Brain microvascular endothelial cell (primary cell): ENCODE results near the gene RIPK3.

ENCODE experiments used
- DNase-seq: peaks from one replicate; pipeline ENCODE4 v3.0.0-alpha.2; 2020
- H3K27ac ChIP-seq: fragments of 250-450 bp; sonication (Bioruptor Pico); 2 replicates; pipeline ENCODE4 v1.5.1; 2020; ENCODE audit warnings: mild to moderate bottlenecking, moderate library complexity
- H3K27me3 ChIP-seq: fragments of 250-450 bp; sonication (Bioruptor Pico); replicated peaks from 2 replicates; pipeline ENCODE4 v1.5.1; 2020; ENCODE audit warnings: mild to moderate bottlenecking
- H3K36me3 ChIP-seq: fragments of 250-450 bp; sonication (Bioruptor Pico); replicated peaks from 2 replicates; pipeline ENCODE4 v1.5.1; 2020; ENCODE audit warnings: mild to moderate bottlenecking
- H3K4me3 ChIP-seq: 2 replicates; pipeline ENCODE4 v1.5.1; 2011; ENCODE audit warnings: low read depth, mild to moderate bottlenecking, control low read depth, low read length, moderate library complexity
- in situ Hi-C: cut with HindIII; loops from 2 replicates; pipeline ENCODE4 v1.10.0; 2017; ENCODE audit warnings: low sequenced_read_pairs, low pct_ligation_motif_present
- TF ChIP-seq, protein P1 (sequence below): IDR thresholded peaks from 2 replicates; pipeline ENCODE4 v1.5.1; 2011; ENCODE audit warnings: low read depth, mild to moderate bottlenecking, moderate library complexity, low read length, control low read depth, inconsistent platforms; ENCODE audit errors: missing control alignments

RIPK3 gene

DNA sequence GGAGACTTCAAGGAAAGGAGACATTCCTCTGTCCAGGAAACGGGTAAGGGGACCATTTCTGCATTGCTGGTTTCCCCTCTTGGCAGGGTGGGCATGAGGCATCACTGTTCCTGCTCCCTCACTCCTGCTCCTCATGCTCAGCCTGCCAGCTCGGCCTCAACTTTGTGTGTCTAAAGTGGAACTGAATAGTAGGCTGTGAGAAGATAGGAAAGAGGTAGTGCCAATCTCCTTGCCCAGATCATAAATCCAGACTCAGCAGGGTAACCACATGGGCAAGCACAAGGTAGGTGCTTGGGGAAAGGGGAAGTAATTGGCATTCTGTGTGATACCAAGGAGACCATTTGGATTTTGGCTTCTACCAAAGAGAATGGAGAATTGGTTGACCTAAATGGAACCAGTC lies 25.9 kb downstream of the RIPK3 start:
- no peak overlapping the region for H3K4me3 ChIP-seq
- in situ Hi-C loops: no loop called here
- DNase-seq: no peak
- no peaks in the 10 kb centered on the region for H3K36me3 ChIP-seq
- H3K27ac ChIP-seq: no peak overlapping the region
- no peaks in the 10 kb centered on the region for H3K27me3 ChIP-seq
- TF ChIP-seq, protein P1, sequence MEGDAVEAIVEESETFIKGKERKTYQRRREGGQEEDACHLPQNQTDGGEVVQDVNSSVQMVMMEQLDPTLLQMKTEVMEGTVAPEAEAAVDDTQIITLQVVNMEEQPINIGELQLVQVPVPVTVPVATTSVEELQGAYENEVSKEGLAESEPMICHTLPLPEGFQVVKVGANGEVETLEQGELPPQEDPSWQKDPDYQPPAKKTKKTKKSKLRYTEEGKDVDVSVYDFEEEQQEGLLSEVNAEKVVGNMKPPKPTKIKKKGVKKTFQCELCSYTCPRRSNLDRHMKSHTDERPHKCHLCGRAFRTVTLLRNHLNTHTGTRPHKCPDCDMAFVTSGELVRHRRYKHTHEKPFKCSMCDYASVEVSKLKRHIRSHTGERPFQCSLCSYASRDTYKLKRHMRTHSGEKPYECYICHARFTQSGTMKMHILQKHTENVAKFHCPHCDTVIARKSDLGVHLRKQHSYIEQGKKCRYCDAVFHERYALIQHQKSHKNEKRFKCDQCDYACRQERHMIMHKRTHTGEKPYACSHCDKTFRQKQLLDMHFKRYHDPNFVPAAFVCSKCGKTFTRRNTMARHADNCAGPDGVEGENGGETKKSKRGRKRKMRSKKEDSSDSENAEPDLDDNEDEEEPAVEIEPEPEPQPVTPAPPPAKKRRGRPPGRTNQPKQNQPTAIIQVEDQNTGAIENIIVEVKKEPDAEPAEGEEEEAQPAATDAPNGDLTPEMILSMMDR: no peak

DNA sequence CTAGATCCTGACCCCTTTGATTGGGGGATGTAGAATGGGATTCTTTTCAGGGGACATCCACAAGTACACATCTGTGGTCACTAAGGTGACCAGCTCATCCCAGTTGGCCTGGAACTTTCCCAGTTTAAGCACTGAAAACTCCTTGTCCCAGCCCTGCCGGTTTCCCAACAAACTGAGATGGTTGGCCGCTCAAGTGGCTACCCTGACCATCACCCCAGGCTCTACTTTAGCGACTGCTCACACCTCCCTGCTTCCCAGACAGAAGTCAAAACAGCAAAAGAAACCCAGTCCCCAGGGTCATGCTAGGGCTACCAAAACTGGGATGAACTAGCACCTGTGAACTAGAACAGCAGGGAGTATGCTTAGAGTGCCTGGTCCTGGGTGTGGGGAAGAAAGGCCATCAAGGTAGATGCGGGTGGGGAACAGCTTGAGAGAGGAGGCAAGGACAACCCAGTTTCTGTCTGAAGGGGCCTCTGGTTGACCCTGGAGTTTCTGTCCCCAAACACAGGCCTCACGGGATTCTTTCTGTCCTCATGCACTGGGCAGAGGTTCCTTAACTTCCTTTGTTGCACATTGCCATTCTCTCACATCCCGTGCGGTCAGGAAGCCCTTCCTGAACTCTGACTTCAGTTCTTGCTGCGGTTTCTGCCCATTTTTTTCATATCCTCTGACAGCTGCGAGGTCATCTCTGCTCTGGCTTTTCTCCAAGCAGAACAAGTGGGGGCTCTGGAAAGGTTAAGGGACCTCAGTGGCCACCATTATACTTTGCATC lies 26.9 kb downstream of the RIPK3 start:
- no peaks in the 10 kb centered on the region for H3K36me3 ChIP-seq
- TF ChIP-seq, protein P1: no peak
- H3K4me3 ChIP-seq: no peak overlapping the region
- in situ Hi-C loops: no loop called here
- no peak overlapping the region for H3K27ac ChIP-seq
- peak; percentile 18 for DNase-seq
- no peaks in the 10 kb centered on the region for H3K27me3 ChIP-seq

DNA sequence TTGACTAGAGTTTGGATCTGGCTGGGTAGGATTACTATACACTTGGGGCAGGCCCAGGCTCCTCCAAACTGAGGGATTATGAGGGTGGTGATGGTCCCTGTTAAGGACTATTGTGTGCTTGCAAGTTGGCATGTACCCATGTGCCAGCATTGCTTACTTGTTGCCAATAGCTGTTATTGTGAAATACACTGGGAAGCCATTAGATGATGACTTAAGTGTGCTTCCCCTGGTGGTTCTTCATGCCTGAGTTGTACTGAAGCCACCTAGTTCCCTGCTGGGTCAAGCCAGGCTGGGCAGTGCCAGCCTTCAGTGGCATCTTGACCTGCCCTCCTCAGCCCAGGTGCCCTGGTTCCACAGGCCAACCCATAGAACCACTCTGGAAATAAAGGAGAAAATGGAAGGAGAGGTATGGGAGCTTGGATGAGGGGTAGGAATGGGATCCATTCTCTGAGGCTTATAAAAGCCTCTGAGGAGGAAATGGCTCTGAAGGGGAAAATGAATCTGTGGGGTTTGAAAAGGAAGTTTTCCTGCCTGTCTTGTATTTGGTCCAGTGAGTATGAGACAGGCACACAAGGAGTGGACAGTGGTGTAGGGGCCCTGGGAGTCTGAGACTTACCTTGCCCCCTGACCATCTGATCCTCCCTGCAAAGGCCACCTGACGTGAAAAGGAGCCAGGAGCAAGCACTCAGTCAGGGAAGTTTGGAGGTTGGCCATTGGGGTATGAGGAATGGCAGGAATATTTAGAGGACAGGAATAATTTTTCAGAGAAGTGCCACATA lies 27.8 kb downstream of the RIPK3 start:
- TF ChIP-seq, protein P1: no peak

DNA sequence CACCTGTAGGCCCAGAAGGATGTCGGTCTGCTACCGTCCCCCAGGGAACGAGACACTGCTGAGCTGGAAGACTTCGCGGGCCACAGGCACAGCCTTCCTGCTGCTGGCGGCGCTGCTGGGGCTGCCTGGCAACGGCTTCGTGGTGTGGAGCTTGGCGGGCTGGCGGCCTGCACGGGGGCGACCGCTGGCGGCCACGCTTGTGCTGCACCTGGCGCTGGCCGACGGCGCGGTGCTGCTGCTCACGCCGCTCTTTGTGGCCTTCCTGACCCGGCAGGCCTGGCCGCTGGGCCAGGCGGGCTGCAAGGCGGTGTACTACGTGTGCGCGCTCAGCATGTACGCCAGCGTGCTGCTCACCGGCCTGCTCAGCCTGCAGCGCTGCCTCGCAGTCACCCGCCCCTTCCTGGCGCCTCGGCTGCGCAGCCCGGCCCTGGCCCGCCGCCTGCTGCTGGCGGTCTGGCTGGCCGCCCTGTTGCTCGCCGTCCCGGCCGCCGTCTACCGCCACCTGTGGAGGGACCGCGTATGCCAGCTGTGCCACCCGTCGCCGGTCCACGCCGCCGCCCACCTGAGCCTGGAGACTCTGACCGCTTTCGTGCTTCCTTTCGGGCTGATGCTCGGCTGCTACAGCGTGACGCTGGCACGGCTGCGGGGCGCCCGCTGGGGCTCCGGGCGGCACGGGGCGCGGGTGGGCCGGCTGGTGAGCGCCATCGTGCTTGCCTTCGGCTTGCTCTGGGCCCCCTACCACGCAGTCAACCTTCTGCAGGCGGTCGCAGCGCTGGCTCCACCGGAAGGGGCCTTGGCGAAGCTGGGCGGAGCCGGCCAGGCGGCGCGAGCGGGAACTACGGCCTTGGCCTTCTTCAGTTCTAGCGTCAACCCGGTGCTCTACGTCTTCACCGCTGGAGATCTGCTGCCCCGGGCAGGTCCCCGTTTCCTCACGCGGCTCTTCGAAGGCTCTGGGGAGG lies 28.9 kb downstream of the RIPK3 start, which contains the start of gene LTB4R:
Gene LTB4R, plus strand, starts transcription at position 857 of the 959 bp plus-strand sequence. CDS start 4,150 bp downstream, outside the sequence.
- Histone ChIP-seq H3K36me3 (peaks cover 7% of the 10 kb centered on the region), H3K27me3 (no peaks in the 10 kb centered on the region), H3K4me3 (peak within 1 kb of the TSS; percentile 45), H3K27ac (no peak within 1 kb of the TSS)
- peak; percentile 36 for DNase-seq
- TF ChIP-seq, protein P1: peak; percentile 10
- in situ Hi-C loops: no loop called here

More for the DNA sequence above, 27.8 kb downstream of the RIPK3 start:
- Histone ChIP-seq H3K36me3 (no peaks in the 10 kb centered on the region), H3K27me3 (no peaks in the 10 kb centered on the region), H3K4me3 (no peak overlapping the region), H3K27ac (no peak overlapping the region)
- in situ Hi-C loops: no loop called here
- DNase-seq: no peak

DNA sequence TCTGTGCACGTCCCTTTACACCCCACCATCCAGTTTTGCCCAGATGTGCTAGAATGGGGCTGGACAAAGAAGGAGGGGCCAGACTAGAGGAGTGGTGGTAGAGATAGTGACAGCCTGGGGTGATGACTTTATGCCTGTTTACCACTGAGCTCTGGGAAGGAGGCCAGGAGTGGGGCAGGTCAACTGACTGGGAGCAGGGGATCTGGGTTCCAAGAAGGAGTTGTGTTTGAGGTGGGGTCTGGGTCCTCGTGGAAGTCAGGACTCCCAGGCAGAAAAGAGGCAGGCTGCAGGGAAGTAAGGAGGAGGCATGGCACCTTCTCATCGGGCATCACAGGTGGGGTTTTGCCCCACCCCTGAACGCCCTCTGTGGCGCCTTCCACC lies 29.5 kb downstream of the RIPK3 start:
- in situ Hi-C loops: no loop called here
- H3K27me3 ChIP-seq: no peaks in the 10 kb centered on the region
- H3K4me3 ChIP-seq: no peak overlapping the region
- no peak for DNase-seq
- H3K36me3 ChIP-seq: peaks cover 14% of the 10 kb centered on the region
- TF ChIP-seq, protein P1: no peak
- H3K27ac ChIP-seq: no peak overlapping the region
